Measurements from ENCODE around the gene PRR11.
"Not testable (repeated sequence)": the region's sequence is repeated elsewhere in the genome, so short reads cannot be mapped to it uniquely, and the experiment has no call there.

Gene PRR11

DNA sequence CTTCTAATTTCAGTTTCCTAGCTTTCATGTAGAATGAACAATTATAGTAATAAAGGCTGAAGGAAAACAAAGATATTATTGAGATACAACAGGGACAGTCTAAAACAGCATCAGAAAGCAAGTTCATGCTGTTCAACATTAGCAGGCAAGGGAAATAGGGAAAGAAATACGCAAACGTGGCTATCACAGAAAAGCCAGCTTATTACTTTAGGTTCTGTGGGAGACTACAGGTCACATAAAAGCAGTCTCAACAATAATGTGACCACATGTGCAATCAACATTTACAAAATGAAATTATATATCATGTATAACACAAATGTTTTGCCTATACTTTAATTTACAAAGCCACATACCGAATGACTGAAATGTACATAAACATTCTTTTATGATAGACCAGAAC, 44.0 kb upstream of the PRR11 start:
- no peak for DNase-seq (ENCODE audit: low read depth)
- TF ChIP-seq, protein P1, sequence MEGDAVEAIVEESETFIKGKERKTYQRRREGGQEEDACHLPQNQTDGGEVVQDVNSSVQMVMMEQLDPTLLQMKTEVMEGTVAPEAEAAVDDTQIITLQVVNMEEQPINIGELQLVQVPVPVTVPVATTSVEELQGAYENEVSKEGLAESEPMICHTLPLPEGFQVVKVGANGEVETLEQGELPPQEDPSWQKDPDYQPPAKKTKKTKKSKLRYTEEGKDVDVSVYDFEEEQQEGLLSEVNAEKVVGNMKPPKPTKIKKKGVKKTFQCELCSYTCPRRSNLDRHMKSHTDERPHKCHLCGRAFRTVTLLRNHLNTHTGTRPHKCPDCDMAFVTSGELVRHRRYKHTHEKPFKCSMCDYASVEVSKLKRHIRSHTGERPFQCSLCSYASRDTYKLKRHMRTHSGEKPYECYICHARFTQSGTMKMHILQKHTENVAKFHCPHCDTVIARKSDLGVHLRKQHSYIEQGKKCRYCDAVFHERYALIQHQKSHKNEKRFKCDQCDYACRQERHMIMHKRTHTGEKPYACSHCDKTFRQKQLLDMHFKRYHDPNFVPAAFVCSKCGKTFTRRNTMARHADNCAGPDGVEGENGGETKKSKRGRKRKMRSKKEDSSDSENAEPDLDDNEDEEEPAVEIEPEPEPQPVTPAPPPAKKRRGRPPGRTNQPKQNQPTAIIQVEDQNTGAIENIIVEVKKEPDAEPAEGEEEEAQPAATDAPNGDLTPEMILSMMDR (IDR thresholded peaks at IDR 0.05; ENCODE audit: low read length, missing control alignments) = no peak
- H3K4me3 ChIP-seq (replicated peaks; ENCODE audit: low read depth, low read length) = no peak overlapping the region

- TF ChIP-seq, protein P1 (IDR thresholded peaks at IDR 0.05; ENCODE audit: low read length, missing control alignments) = no peak
- DNase-seq (ENCODE audit: low read depth) = no peak
- no peak overlapping the region for H3K4me3 ChIP-seq (replicated peaks; ENCODE audit: low read depth, low read length)
Measured at GRCh38 chr17:59115474-59115873, 40.1 kb upstream of the PRR11 start.

DNA sequence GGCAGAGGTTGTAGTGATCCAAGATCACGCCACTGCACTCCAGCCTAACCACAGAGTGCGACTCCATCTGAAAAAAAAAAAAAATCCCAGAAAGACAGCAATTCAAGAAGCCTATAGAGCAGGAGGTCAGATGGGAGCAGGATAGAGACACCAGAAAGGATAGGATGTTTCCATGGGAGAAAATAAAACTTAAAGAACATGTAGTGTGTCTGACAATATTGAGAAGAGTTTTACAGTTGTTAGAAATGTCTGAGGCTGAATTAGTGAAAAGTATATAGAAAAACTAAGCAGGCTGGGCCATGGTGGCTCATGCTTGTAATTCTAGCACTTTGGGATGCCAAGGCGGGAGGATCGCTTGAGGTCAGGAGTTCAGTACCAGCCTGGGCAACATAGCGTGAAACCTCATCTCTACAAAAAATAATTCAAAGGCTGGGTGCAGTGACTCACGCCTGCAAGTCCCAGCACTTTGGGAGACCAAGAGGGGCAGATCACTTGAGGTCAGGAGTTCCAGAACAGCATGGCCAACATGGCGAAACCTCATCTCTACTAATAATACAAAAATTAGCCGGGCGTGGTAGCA, 33.6 kb upstream of the PRR11 start:
- no peak overlapping the region for H3K4me3 ChIP-seq (replicated peaks; ENCODE audit: low read depth, low read length)
- TF ChIP-seq, protein P1 (IDR thresholded peaks at IDR 0.05; ENCODE audit: low read length, missing control alignments) = no peak
- DNase-seq (ENCODE audit: low read depth) = no peak

DNA sequence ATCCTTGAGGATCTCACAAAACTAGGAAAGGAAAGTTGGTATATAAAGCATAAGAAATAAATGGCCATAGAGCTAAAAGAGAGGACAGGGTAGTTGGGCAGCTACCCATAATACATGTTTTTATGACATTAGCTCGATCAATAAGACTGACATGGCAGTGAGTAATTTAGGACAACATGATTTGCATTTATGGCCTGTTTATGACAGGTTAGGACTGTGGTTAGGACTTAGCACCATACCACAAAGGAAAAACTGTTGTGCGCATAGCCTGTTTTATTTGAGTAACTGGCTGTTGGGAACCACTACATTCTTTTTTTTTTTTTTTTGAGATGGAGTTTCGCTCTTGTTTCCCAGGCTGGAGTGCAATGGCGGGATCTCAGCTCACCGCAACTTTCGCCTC, 30.9 kb upstream of the PRR11 start:
- DNase-seq (ENCODE audit: low read depth) = no peak

DNA sequence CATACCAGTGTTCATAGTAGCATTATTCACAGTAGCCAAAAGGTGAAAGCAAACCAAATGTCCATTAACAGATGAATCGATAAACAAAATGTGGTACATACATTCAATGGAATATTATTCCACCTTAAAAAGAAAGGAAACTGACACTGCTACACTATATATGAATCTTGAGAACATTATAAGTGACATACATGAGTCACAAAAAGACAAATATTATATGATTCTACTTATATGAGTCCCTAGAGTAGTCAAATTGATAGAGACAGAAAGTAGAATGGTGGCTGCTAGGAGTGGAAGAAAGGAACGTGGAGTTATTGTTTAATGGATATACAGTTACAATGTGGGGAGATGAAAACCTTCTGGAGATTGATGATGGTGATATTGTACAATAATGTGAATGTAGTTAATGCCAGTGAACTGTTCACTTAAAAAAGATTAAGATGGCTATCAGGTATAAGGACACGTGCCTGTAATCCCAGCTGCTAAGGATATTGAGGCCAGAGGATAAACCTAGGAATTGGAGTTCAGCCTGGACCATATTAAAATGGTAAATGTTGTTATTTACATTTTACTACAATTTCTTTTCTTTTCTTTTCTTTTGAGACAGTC, 28.6 kb upstream of the PRR11 start:
- TF ChIP-seq, protein P1 (IDR thresholded peaks at IDR 0.05; ENCODE audit: low read length, missing control alignments) = no peak
- no peak for DNase-seq (ENCODE audit: low read depth)
- no peak overlapping the region for H3K4me3 ChIP-seq (replicated peaks; ENCODE audit: low read depth, low read length)

More for the DNA sequence above, 30.9 kb upstream of the PRR11 start:
- TF ChIP-seq, protein P1 (IDR thresholded peaks at IDR 0.05; ENCODE audit: low read length, missing control alignments) = no peak
- no peak overlapping the region for H3K4me3 ChIP-seq (replicated peaks; ENCODE audit: low read depth, low read length)

DNA sequence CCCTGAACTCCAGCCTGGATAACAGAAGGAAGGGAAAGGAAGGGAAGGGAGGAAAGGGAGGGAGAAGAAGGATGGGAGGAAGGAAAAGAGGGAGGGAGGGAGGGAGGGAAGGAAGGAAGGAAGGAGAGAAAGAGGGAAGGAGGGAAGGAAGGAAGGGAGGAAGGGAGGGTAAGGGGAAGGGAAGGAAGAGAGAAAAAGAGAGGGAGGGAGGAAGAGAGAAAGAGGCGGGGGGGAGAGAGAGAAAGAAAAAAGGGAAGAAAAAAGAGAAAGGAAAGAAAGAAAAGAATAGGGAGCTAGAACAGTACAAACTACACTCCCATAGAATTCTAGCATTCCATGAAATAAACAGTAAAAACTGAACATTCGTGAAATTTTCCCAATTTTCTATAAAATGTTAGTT, 25.7 kb upstream of the PRR11 start:
- TF ChIP-seq, protein P1 (IDR thresholded peaks at IDR 0.05; ENCODE audit: low read length, missing control alignments) = no peak
- no peak overlapping the region for H3K4me3 ChIP-seq (replicated peaks; ENCODE audit: low read depth, low read length)
- DNase-seq (ENCODE audit: low read depth) = no peak

GRCh38 chr17:59131131-59131530, 24.4 kb upstream of the PRR11 start:
- DNase-seq (ENCODE audit: low read depth) = no peak
- no peak overlapping the region for H3K4me3 ChIP-seq (replicated peaks; ENCODE audit: low read depth, low read length)
- TF ChIP-seq, protein P1 (IDR thresholded peaks at IDR 0.05; ENCODE audit: low read length, missing control alignments) = no peak

GRCh38 chr17:59138339-59138738, 17.2 kb upstream of the PRR11 start:
- not testable (repeated sequence) for DNase-seq (ENCODE audit: low read depth); H3K4me3 ChIP-seq (replicated peaks; ENCODE audit: low read depth, low read length)
